Stimulated activated memory B cell treated with anti-CD40 and anti-IgM and Interleukin-4, amounts not matched to agents 10 μg/mL and 1 μg/mL and 100 μg/mL, for 72 hours (primary cell): ENCODE measurements around the gene TIAM2.
"Not testable (repeated sequence)": the region's sequence is repeated elsewhere in the genome, so short reads cannot be mapped to it uniquely, and the experiment has no call there.

Experiments
- ATAC-seq: fragments of 150-1000 bp; cut with Tn5 transposase; 2 replicates; pipeline ENCODE4 v1.10.0; 2021
- H3K27ac Mint-ChIP-seq: one replicate; pipeline ENCODE4 v1.8.0; 2022; ENCODE audit warnings: mild to moderate bottlenecking, mixed read lengths
- H3K27me3 Mint-ChIP-seq: one replicate; pipeline ENCODE4 v1.8.0; 2022; ENCODE audit warnings: mixed read lengths
- H3K36me3 Mint-ChIP-seq: one replicate; pipeline ENCODE4 v1.8.0; 2022; ENCODE audit warnings: mixed read lengths
- H3K4me1 Mint-ChIP-seq: one replicate; pipeline ENCODE4 v1.8.0; 2022; ENCODE audit warnings: mixed read lengths
- H3K4me3 Mint-ChIP-seq: one replicate; pipeline ENCODE4 v1.8.0; 2022; ENCODE audit warnings: mild to moderate bottlenecking, moderate library complexity, mixed read lengths
- H3K9me3 Mint-ChIP-seq: one replicate; pipeline ENCODE4 v1.8.0; 2022; ENCODE audit warnings: mixed read lengths

TIAM2 gene

GRCh38 chr6:155108070-155108820, 113.1 kb downstream of the TIAM2 start:
- Mint-ChIP-seq H3K4me3 (no peak overlapping the region), H3K36me3 (no peaks in the 10 kb centered on the region), H3K27me3 (peaks cover 9% of the 10 kb centered on the region), H3K27ac (no peak overlapping the region), H3K4me1 (peaks cover 9% of the 10 kb centered on the region), H3K9me3 (no peaks in the 10 kb centered on the region)
- peak; percentile 35 for ATAC-seq

GRCh38 chr6:155110721-155111120, 115.6 kb downstream of the TIAM2 start:
- Mint-ChIP-seq H3K4me3 (no peak overlapping the region), H3K27me3 (peaks cover 9% of the 10 kb centered on the region), H3K4me1 (no peaks in the 10 kb centered on the region), H3K27ac (no peak overlapping the region), H3K9me3 (no peaks in the 10 kb centered on the region), H3K36me3 (no peaks in the 10 kb centered on the region)
- no peak for ATAC-seq

GRCh38 chr6:155112757-155113156, 117.6 kb downstream of the TIAM2 start:
- Mint-ChIP-seq H3K4me3 (no peak overlapping the region), H3K27ac (no peak overlapping the region), H3K9me3 (no peaks in the 10 kb centered on the region), H3K4me1 (peaks cover 5% of the 10 kb centered on the region), H3K36me3 (no peaks in the 10 kb centered on the region), H3K27me3 (peaks cover 9% of the 10 kb centered on the region)
- no peak for ATAC-seq

- H3K9me3 Mint-ChIP-seq, result no peaks in the 10 kb centered on the region
- H3K4me1 Mint-ChIP-seq, result peaks cover 5% of the 10 kb centered on the region
- H3K27me3 Mint-ChIP-seq, result peaks cover 13% of the 10 kb centered on the region
- H3K36me3 Mint-ChIP-seq, result no peaks in the 10 kb centered on the region
- no peak overlapping the region for H3K27ac Mint-ChIP-seq
- H3K4me3 Mint-ChIP-seq, result no peak overlapping the region
- no peak for ATAC-seq
Measured at GRCh38 chr6:155115893-155116570, 120.9 kb downstream of the TIAM2 start.

- Mint-ChIP-seq H3K9me3 (no peaks in the 10 kb centered on the region), H3K4me3 (no peak overlapping the region), H3K27me3 (peaks cover 13% of the 10 kb centered on the region), H3K36me3 (no peaks in the 10 kb centered on the region), H3K27ac (no peak overlapping the region), H3K4me1 (peaks cover 5% of the 10 kb centered on the region)
- ATAC-seq, result no peak
Measured at GRCh38 chr6:155116571-155116910, 121.4 kb downstream of the TIAM2 start.

- Mint-ChIP-seq H3K4me3 (no peak overlapping the region), H3K9me3 (no peaks in the 10 kb centered on the region), H3K36me3 (no peaks in the 10 kb centered on the region), H3K4me1 (peaks cover 5% of the 10 kb centered on the region), H3K27ac (no peak overlapping the region), H3K27me3 (peaks cover 19% of the 10 kb centered on the region)
- no peak for ATAC-seq
Measured at GRCh38 chr6:155117256-155117655, 122.1 kb downstream of the TIAM2 start.

- no peaks in the 10 kb centered on the region for H3K36me3 Mint-ChIP-seq
- ATAC-seq, result no peak
- H3K4me1 Mint-ChIP-seq, result peaks cover 5% of the 10 kb centered on the region
- H3K9me3 Mint-ChIP-seq, result no peaks in the 10 kb centered on the region
- no peak overlapping the region for H3K4me3 Mint-ChIP-seq
- H3K27me3 Mint-ChIP-seq, result peaks cover 19% of the 10 kb centered on the region
- no peak overlapping the region for H3K27ac Mint-ChIP-seq
Measured at GRCh38 chr6:155117785-155118184, 122.7 kb downstream of the TIAM2 start.

- peaks cover 19% of the 10 kb centered on the region for H3K27me3 Mint-ChIP-seq
- not testable (repeated sequence) for H3K27ac Mint-ChIP-seq, H3K36me3 Mint-ChIP-seq, H3K4me3 Mint-ChIP-seq, H3K9me3 Mint-ChIP-seq, H3K4me1 Mint-ChIP-seq, ATAC-seq
Measured at GRCh38 chr6:155119201-155119600, 124.1 kb downstream of the TIAM2 start.

GRCh38 chr6:155120034-155120433, 124.9 kb downstream of the TIAM2 start:
- Mint-ChIP-seq H3K4me1 (peaks cover 5% of the 10 kb centered on the region), H3K27ac (no peak overlapping the region), H3K9me3 (no peaks in the 10 kb centered on the region), H3K4me3 (no peak overlapping the region), H3K36me3 (no peaks in the 10 kb centered on the region), H3K27me3 (peaks cover 19% of the 10 kb centered on the region)
- no peak for ATAC-seq

- no peaks in the 10 kb centered on the region for H3K36me3 Mint-ChIP-seq
- H3K9me3 Mint-ChIP-seq, result no peaks in the 10 kb centered on the region
- peaks cover 3% of the 10 kb centered on the region for H3K4me1 Mint-ChIP-seq
- H3K27ac Mint-ChIP-seq, result no peak overlapping the region
- peaks cover 19% of the 10 kb centered on the region for H3K27me3 Mint-ChIP-seq
- no peak overlapping the region for H3K4me3 Mint-ChIP-seq
- no peak for ATAC-seq
Measured at GRCh38 chr6:155121294-155121693, 126.2 kb downstream of the TIAM2 start.

GRCh38 chr6:155121699-155122098, 126.6 kb downstream of the TIAM2 start:
- no peak overlapping the region for H3K4me3 Mint-ChIP-seq
- H3K9me3 Mint-ChIP-seq, result no peaks in the 10 kb centered on the region
- ATAC-seq, result no peak
- no peaks in the 10 kb centered on the region for H3K36me3 Mint-ChIP-seq
- no peak overlapping the region for H3K27ac Mint-ChIP-seq
- H3K27me3 Mint-ChIP-seq, result peaks cover 19% of the 10 kb centered on the region
- H3K4me1 Mint-ChIP-seq, result no peaks in the 10 kb centered on the region

- Mint-ChIP-seq H3K27ac (no peak overlapping the region), H3K4me1 (no peaks in the 10 kb centered on the region), H3K36me3 (no peaks in the 10 kb centered on the region), H3K9me3 (no peaks in the 10 kb centered on the region), H3K4me3 (no peak overlapping the region), H3K27me3 (peaks cover 19% of the 10 kb centered on the region)
- no peak for ATAC-seq
Measured at GRCh38 chr6:155122199-155122950, 127.3 kb downstream of the TIAM2 start.

GRCh38 chr6:155123520-155123919, 128.4 kb downstream of the TIAM2 start:
- no peak overlapping the region for H3K27ac Mint-ChIP-seq
- peaks cover 14% of the 10 kb centered on the region for H3K27me3 Mint-ChIP-seq
- H3K9me3 Mint-ChIP-seq, result no peaks in the 10 kb centered on the region
- no peak for ATAC-seq
- H3K36me3 Mint-ChIP-seq, result no peaks in the 10 kb centered on the region
- H3K4me1 Mint-ChIP-seq, result no peaks in the 10 kb centered on the region
- H3K4me3 Mint-ChIP-seq, result no peak overlapping the region

GRCh38 chr6:155125906-155126305, 130.8 kb downstream of the TIAM2 start:
- Mint-ChIP-seq H3K4me1 (no peaks in the 10 kb centered on the region), H3K4me3 (no peak overlapping the region), H3K27me3 (peaks cover 17% of the 10 kb centered on the region), H3K27ac (no peak overlapping the region), H3K9me3 (no peaks in the 10 kb centered on the region), H3K36me3 (no peaks in the 10 kb centered on the region)
- ATAC-seq, result no peak

GRCh38 chr6:155126727-155127439, 131.8 kb downstream of the TIAM2 start:
- H3K36me3 Mint-ChIP-seq, result no peaks in the 10 kb centered on the region
- H3K27me3 Mint-ChIP-seq, result peaks cover 14% of the 10 kb centered on the region
- H3K27ac Mint-ChIP-seq, result no peak overlapping the region
- H3K4me3 Mint-ChIP-seq, result no peak overlapping the region
- H3K9me3 Mint-ChIP-seq, result no peaks in the 10 kb centered on the region
- H3K4me1 Mint-ChIP-seq, result no peaks in the 10 kb centered on the region
- ATAC-seq, result peak; percentile 65
